GM21367 (cell line): ENCODE data around the gene NSUN5.
"Not testable (repeated sequence)": the region's sequence is repeated elsewhere in the genome, so short reads cannot be mapped to it uniquely, and the experiment has no call there.

Experiments
- ATAC-seq: cut with Tn5 transposase; IDR thresholded peaks from one replicate; pipeline ENCODE4 v1.9.1; 2021; ENCODE audit not compliant: unreplicated experiment

Gene NSUN5

GRCh38 chr7:73297706-73298105 is 10.9 kb downstream of the NSUN5 start:
- not testable (repeated sequence) for ATAC-seq

GRCh38 chr7:73297235-73297634 is 11.4 kb downstream of the NSUN5 start:
- ATAC-seq: not testable (repeated sequence)

- not testable (repeated sequence) for ATAC-seq
Observed at GRCh38 chr7:73277210-73277609, 31.4 kb downstream of the NSUN5 start.

- not testable (repeated sequence) for ATAC-seq
Observed at GRCh38 chr7:73267813-73268212, 40.8 kb downstream of the NSUN5 start.

- peak; percentile 66 for ATAC-seq
Observed at GRCh38 chr7:73266719-73267368, 41.8 kb downstream of the NSUN5 start.

- peak; percentile 48 for ATAC-seq
Observed at GRCh38 chr7:73262416-73262815, 46.2 kb downstream of the NSUN5 start.
